Astrocyte of the hippocampus (primary cell): ENCODE data around the gene CLEC2D.
"Not testable (repeated sequence)": the region's sequence is repeated elsewhere in the genome, so short reads cannot be mapped to it uniquely, and the experiment has no call there.

Source experiments
- DNase-seq: peaks from one replicate; pipeline ENCODE4 v3.0.0; 2011; ENCODE audit warnings: low read depth, low spot score

CLEC2D gene, protein sequence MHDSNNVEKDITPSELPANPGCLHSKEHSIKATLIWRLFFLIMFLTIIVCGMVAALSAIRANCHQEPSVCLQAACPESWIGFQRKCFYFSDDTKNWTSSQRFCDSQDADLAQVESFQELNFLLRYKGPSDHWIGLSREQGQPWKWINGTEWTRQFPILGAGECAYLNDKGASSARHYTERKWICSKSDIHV

GRCh38 chr12:9669534-9669933, at the start of gene CLEC2D:
TSS of gene CLEC2D (plus strand) at chr12:9669713. CDS start at chr12:9669735, 22 bp downstream.
- peak; percentile 2 for DNase-seq

DNA sequence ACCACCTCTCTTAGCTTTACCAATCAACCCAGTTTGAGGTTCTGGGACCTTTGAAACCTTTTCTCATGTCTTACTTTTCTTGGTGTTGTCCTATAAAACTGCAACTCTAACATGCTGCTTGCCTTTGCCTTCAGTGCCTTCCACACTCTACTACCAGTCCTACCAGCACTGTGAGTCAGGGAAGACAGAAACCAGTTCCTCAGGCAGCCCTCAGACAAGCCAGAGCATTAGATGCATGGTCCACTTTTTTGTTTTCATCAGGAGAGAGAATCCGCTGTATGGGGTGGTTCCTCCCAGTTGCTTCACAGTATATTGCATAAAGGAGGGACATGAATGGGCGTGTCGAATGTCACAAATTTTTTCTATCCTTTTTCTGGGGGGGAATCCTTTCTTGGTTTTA, 44.5 kb upstream of the CLEC2D start:
- DNase-seq: no peak

- DNase-seq: peak; percentile 51
Measured at GRCh38 chr12:9626291-9626690, 43.2 kb upstream of the CLEC2D start.

- no peak for DNase-seq
Measured at GRCh38 chr12:9626821-9627220, 42.7 kb upstream of the CLEC2D start.

DNA sequence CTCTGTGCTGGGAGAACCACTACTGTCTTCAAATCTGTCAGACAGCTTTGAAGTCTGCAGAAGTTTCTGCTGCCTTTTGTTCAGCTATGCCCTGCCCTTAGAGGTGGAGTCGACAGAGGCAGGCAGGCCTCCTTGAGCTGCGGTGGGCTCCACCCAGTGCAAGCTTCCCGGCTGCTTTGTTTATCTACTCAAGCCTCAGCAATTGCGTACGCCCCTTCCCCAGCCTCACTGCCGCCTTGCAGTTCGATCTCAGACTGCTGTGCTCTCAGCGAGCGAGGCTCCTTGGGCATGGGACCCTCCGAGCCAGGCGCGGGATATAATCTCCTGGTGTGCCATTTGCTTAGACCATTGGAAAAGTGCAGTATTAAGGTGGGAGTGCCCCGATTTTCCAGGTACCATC, 36.7 kb upstream of the CLEC2D start:
- no peak for DNase-seq

DNA sequence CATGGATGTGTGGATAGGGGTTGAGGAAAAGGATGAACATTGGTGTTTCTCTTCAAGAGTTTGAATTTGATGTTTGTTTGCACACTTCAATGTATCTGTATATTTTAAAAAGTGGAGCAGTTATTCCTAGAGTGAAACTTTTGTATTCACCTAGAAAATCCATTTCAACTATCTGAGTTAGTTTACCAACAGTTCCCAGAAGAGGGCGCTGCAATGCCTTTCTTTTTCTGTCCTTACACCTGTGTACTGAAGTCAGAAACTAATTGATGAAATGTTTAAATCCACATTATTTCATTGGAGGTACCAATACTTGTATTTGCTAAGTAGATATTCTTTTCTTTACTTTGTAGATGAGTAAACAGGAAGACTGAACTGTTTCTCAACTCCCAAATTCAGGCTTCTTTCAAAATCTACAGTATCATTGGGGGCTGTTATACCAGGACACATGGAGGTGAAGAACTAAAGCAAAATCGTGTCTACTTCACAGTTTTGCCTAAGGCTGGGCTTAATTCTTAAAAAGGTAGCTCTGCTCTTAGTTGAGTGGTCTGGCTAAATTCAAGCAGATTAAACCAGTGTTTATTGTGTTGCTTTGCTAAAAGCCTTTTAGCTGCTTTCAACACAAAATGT, 35.2 kb upstream of the CLEC2D start:
- peak; percentile 72 for DNase-seq

GRCh38 chr12:9634969-9635754, 34.4 kb upstream of the CLEC2D start:
- DNase-seq: no peak

DNA sequence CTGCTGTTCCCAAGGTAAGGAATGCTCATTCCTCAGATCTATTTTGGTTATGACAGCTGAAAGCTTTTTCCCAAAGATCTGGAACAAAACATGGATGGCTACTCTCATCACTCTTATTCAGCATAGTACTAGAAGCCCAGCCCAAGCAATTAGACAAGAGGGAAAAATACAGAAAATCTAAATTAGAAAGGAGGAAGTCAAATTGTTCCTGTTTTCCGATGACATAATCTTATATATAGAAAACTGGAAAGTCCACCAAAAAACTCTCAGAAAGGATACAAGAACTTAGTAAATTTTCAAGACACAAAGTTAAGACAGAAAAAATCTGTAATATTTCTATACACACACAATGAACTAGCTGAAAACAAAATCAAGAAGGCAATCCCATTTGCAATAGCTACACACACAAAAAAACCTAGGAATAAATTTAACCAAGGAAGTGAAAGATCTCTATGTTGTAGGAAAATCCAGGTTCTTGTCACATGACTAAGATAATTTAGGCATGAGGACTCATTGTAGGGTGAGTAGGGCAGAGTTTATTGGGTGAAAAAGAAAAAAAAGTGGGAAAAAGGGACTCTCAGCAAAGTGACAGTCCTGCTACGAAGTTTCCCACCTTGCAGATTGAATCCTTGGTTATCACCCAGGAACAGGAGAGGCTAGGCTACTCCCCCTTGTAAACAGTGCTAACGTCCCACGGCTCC, 33.2 kb upstream of the CLEC2D start:
- no peak for DNase-seq

- no peak for DNase-seq
Measured at GRCh38 chr12:9636851-9637206, 32.7 kb upstream of the CLEC2D start.

DNA sequence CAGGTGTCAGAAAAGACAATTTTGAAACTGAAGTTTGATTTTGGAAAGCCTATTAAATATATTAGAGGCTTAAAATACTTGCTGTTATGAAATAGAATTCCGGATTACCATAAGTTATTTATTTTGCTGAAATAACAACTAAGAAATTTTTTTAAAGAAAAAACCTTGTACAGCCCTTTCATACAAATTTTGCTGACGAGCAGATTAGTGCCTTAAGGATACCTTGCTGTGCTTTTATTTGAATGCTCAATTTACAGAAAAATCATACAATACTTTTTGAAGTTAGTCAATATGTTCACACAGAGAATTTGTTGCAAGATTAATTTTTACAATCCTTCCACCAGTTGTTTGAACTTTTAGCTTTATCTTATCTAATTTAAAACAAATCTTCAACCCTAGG, 29.5 kb upstream of the CLEC2D start:
- no peak for DNase-seq

GRCh38 chr12:9642606-9643265, 26.8 kb upstream of the CLEC2D start:
- no peak for DNase-seq

DNA sequence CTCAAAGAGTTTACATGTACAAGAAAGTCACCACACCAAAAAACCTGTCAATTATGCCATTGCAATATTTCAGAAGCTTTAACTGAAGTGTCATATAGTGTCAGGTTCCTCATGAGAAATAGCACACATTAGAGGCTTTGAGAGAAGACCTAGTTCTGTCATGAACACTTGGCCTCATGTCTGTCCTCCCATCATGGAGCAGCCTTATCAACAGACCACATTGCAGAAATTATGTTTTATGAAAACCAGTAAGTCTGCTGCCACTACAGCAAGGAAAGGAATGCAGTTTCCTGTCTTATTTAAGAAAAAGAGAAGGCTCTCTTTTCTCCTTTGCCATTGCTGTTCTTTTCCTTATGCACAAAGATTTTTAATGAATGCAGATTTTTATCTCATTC, 26.2 kb upstream of the CLEC2D start:
- no peak for DNase-seq

GRCh38 chr12:9644985-9645551, 24.4 kb upstream of the CLEC2D start:
- not testable (repeated sequence) for DNase-seq

- peak; percentile 32 for DNase-seq
Measured at GRCh38 chr12:9646794-9647781, 22.4 kb upstream of the CLEC2D start.

DNA sequence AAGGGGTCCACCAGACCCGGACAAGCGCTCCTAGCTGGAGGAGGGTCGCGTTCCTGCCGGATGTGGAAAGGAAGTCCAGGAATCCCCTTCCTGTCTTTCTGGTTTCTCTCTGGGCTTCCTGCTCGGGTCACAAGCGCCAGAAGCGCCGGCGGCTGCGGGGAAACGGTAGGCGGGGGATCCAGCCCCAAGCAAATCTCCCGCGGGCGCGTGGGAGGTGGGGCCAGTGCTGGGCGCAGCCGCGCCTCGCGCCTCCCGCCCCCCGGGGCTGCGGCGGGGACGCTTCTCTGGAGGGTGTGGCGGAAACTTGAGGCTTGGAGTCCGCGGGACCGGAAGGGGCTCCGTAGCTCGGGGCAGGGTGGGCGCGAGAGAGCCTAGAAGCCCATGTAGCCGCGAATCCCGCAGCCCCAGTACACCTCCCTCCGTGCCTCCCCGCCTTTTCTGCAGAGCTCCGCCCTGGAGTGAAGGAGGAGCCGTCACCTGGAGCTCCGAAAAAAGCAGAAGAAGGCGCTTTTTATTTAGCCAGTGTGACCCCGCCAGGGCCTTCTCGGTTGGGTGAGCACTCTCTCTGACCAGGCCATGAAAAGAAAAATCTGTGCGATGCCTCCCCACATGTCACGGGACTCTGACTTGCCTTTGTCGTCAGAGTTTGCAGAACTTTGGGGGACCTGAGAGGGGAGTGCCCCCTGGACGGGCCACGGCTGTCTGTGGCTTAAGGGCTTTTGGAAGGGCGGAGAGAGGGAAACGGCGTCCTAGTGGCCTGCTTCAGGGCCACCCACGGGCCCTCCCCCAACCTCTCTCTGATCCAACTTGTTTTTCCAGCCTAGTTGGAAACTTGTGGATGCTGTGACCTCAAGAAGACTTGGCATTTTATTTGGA, 21.4 kb upstream of the CLEC2D start:
- DNase-seq: peak; percentile 87

DNA sequence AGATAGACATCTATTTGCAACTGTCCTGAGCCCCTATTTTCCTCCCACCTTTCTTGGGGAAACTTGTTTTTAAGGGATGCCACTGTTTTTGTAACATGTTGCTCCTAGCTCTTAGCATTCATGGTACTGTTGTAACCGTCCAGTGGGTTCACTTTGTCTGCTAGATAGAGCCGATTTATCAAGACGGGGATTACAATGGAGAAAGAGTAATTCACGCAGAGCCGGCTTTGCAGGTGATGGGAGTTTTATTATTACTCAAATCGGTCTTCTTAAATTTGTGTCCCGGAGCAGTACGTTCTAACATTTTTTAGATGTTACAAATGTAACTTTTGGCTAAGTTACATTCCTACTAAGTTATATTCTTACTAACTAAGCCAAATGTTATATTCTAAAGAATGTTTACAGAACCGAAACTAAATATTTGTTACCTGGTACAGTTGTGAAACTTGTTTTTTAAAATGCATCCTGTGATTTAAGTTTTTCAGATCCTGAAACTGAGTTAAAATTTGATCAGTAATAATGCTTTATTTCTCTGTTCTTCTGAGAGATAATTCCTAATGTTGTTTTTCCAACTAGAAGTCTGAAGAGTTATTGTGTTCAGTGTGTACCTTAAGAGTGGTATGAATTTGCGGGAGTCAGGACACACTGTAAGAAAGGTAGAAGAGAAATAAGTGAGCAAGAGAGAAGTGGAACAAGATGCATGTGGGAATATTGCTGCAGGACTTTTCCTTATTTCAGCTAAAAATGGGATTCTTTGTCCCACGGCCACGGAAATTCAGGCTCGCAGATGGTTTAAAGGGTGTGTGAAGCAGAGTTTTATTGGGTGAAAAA, 20.6 kb upstream of the CLEC2D start:
- DNase-seq: no peak

DNA sequence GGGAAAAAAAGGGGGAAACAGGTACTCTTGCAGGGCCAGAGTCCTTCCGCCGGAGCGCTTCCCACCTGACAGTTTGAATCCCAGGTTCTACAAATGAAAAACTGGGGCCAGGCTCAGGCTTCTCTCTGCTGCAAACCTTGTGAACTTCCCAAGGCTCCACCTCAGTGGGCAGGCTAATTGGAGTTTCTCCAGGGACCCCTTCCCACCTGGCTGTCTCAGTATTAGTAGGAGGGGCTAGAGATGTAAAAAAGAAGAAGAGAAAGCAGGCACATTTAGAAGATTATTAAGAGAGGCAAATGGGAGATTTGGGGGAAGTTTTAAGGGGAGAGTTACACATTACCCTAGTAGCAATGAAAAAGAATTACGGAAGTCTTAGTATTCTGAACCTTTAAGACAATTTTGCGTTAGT, 20.0 kb upstream of the CLEC2D start:
- no peak for DNase-seq

DNA sequence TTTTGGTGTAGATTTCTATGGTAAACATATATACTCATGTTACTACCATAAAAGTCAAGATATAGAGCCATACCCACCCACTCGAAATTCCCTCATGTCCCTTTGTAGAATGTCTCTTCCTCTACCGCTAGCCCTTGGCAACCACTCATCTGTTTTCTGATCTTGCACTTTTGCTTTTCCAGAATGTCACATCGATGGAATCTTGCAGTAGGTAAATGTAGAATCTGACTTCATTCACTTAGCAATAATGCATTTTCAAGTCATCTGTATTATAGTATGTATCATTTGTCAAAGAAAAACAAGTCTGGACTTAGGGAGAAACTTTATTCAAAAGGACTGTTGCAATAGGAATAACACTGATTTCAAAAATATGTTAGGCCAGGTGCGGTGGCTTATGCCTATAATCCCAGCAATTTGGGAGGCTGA, 19.3 kb upstream of the CLEC2D start:
- DNase-seq: no peak
